ENCODE data around the gene TTPAL. TPM values are rescaled to one million over a fixed set of nuclear protein-coding genes. Genes with fewer than 3 reads are reported as not detected.

Gene TTPAL
- total RNA-seq, 1 experiment from 2014 or later = 21.1 TPM

- TF ChIP-seq, protein P1, sequence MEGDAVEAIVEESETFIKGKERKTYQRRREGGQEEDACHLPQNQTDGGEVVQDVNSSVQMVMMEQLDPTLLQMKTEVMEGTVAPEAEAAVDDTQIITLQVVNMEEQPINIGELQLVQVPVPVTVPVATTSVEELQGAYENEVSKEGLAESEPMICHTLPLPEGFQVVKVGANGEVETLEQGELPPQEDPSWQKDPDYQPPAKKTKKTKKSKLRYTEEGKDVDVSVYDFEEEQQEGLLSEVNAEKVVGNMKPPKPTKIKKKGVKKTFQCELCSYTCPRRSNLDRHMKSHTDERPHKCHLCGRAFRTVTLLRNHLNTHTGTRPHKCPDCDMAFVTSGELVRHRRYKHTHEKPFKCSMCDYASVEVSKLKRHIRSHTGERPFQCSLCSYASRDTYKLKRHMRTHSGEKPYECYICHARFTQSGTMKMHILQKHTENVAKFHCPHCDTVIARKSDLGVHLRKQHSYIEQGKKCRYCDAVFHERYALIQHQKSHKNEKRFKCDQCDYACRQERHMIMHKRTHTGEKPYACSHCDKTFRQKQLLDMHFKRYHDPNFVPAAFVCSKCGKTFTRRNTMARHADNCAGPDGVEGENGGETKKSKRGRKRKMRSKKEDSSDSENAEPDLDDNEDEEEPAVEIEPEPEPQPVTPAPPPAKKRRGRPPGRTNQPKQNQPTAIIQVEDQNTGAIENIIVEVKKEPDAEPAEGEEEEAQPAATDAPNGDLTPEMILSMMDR (conservative IDR thresholded peaks at IDR 0.05) = peak; percentile 80
- DNase-seq = peak; percentile 79
- no peaks in the 10 kb centered on the region for H3K27me3 ChIP-seq (ENCODE audit: insufficient read depth, low read length)
- H4K5ac ChIP-seq (ENCODE audit: insufficient read length, low read depth, low read length) = no peak overlapping the region
- no peak overlapping the region for H4K8ac ChIP-seq (replicated peaks; ENCODE audit: insufficient read length, low read depth, low read length)
- no peak overlapping the region for H3K9ac ChIP-seq (ENCODE audit: extremely low read depth, insufficient read length, low read length)
- H2AFZ ChIP-seq (ENCODE audit: low read length) = no peak overlapping the region
- H3K27ac ChIP-seq (ENCODE audit: insufficient read length, low read depth, low read length) = no peak overlapping the region
- WGBS (ENCODE audit: extremely low coverage, insufficient read length, low lambda C conversion rate) = no CpG with 5 or more reads among the region's 9 CpGs
- H3K23me2 ChIP-seq (ENCODE audit: insufficient read length, low read depth, low read length, poor library complexity, severe bottlenecking) = no peaks in the 10 kb centered on the region
- no peak overlapping the region for H3K4me3 Mint-ChIP-seq
- H3K23ac ChIP-seq (ENCODE audit: insufficient read length, low read depth, low read length) = no peak overlapping the region
- no peaks in the 10 kb centered on the region for H3K79me1 ChIP-seq (ENCODE audit: insufficient read depth, low read depth, low read length, poor library complexity, severe bottlenecking)
- no peak overlapping the region for H3K56ac ChIP-seq (ENCODE audit: insufficient read length, low read depth, low read length)
- H2BK20ac ChIP-seq (ENCODE audit: low read depth, low read length, poor library complexity, severe bottlenecking) = no peak overlapping the region
- no peak overlapping the region for H2AK5ac ChIP-seq (ENCODE audit: insufficient read length, low read length)
- H4K20me1 ChIP-seq (ENCODE audit: control insufficient read depth, insufficient read depth, insufficient read length) = no peaks in the 10 kb centered on the region
- no peak overlapping the region for H4K91ac ChIP-seq (ENCODE audit: insufficient read length, low read depth, low read length)
- H2BK5ac ChIP-seq (ENCODE audit: insufficient read length, low read length) = no peak overlapping the region
- no peak overlapping the region for H3K4me2 ChIP-seq (ENCODE audit: insufficient read depth, insufficient read length, low read length)
- no peaks in the 10 kb centered on the region for H3K9me3 ChIP-seq (ENCODE audit: control insufficient read depth, low read depth, low read length)
- peaks cover 0 to 4% of the 10 kb centered on the region in 2 experiments; a peak in 2 of 4 replicates for H3K4me1 Mint-ChIP-seq
- H3K79me2 ChIP-seq (ENCODE audit: insufficient read depth, low read length) = no peaks in the 10 kb centered on the region
- H3K4ac ChIP-seq (ENCODE audit: low read depth, low read length) = no peak overlapping the region
- no peak overlapping the region for H2BK15ac ChIP-seq (ENCODE audit: low read depth, low read length)
- peak overlapping the region in 1 of 3 experiments; percentile 89; a peak in 1 of 7 replicates for H3K27ac Mint-ChIP-seq
- no peak overlapping the region for H3K18ac ChIP-seq (ENCODE audit: insufficient read length, low read depth, low read length)
- no peaks in the 10 kb centered on the region for H3K4me1 ChIP-seq (ENCODE audit: insufficient read depth, low read length)
- no peaks in the 10 kb centered on the region for H3K9me3 Mint-ChIP-seq
- peaks cover 3% of the 10 kb centered on the region for H3K27me3 Mint-ChIP-seq (ENCODE audit: low read depth)
- no peak overlapping the region for H3T11ph ChIP-seq (ENCODE audit: low read length)
- H3K36me3 Mint-ChIP-seq (ENCODE audit: insufficient read depth in 1 of 3, low read depth in 3 of 3) = no peaks in the 10 kb centered on the region
- no peak overlapping the region for H3K14ac ChIP-seq (ENCODE audit: insufficient read depth, low read length)
- no peak overlapping the region for H2BK120ac ChIP-seq (ENCODE audit: low read depth, low read length, poor library complexity, severe bottlenecking)
- no peak overlapping the region for H2BK12ac ChIP-seq (ENCODE audit: insufficient read length, low read depth, low read length)
Measured at GRCh38 chr20:44448753-44449546, 26.7 kb upstream of the TTPAL start.

Measured in H9 (cell line).